HG03139 (cell line): ENCODE data around the gene TTLL5.

Experiments used
- ATAC-seq: cut with Tn5 transposase; IDR thresholded peaks from one replicate; pipeline ENCODE4 v1.9.1; 2021; ENCODE audit not compliant: unreplicated experiment

TTLL5 gene

GRCh38 chr14:75734854-75735253 is 73.8 kb downstream of the TTLL5 start:
- no peak for ATAC-seq

GRCh38 chr14:75736845-75737485 is 75.9 kb downstream of the TTLL5 start:
- no peak for ATAC-seq

- no peak for ATAC-seq
Measured at GRCh38 chr14:75738192-75738591, 77.1 kb downstream of the TTLL5 start.

- no peak for ATAC-seq
Measured at GRCh38 chr14:75742867-75743266, 81.8 kb downstream of the TTLL5 start.

- no peak for ATAC-seq
Measured at GRCh38 chr14:75747899-75748298, 86.9 kb downstream of the TTLL5 start.

DNA sequence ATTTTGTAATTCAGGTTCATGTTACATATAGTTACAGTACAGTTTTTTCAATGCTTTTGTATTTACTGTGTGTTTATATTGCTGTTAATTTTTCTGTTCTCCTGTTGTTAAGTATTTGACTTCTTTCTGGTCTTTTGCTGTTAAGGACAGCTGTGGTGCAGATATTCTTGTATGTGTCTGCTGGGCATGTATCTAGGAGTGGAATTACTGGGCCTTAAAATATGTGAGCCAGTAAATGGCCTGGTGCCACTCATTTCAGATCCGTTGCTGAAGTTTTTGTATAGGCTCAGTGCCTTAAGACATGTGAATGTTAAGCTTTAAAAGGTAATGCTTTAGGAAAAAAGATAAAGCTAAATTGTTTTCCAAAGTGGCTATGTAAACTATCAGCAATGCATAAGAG is 87.3 kb downstream of the TTLL5 start:
- no peak for ATAC-seq

- no peak for ATAC-seq
Measured at GRCh38 chr14:75751296-75751695, 90.2 kb downstream of the TTLL5 start.

DNA sequence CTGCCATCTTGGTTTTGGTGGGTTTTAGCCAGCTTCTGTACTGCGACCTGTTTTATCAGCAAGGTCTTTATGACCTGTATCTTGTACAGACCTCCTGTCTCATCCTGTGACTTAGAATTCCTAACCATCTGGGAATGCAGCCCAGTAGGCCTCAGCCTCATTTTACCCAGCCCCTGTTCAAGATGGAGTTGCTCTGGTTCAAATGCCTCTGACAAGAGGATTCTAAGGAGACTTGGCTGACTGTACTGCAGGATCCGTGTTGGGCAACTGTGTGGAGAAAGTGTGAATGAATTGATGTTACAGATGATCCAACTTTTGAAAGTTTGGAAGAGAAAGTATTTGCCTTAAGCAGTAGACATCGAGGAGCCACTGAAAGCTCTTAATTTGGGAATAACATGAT is 91.0 kb downstream of the TTLL5 start:
- ATAC-seq, result no peak

- ATAC-seq, result no peak
Measured at GRCh38 chr14:75752907-75753594, 92.0 kb downstream of the TTLL5 start.

DNA sequence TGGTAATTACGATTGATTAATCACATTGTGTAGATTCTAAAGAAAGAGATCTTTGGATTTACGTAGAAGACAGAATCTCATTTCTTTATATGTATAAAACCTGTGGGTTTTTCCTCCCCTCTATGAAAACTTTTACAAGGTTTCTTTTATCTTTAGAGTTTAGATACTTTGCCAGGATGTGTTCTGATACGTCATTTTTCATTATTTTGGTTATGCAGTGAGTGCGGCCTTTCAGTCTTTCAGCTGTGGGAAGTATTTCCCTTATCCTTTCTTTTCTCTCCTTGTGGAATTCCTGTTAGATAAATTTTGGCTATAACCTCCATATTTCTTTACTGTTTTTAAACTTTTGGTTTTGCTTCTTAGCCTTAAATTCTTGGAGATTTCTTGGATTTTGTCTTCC is 92.7 kb downstream of the TTLL5 start:
- no peak for ATAC-seq

DNA sequence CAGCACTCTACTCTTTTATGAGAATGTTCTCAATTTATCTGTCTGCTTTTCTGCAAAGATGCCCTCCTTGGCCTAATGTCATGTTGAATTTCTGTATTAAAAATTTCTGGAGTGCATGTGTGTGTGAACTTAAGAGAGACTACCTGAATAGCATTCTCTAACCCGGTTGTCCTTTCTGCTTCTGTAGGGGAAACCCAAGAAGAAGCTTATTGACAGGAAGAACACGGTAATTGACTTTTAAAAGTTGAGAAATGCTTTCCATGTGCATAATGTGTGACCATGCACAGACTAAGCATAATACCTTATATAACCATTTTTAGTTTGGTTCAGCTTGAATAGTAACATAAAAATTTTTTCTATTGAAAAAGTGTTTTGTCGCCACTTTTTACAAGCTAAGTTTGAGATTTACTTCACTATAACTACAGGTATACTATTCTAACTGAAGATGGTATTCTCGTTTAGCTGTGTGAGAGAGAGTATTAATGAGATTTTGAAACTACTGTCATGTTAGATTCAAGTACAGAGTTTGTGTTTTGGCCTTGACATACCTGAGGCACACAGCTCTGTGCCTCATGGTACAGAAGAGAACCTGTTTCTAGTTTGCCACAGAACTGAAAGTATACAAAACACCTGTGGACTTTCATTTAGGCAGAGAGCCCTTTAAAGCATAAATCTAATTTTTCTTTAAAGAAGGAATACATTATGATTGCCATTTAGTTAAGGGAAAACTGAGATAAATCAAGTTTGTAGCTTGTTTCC is 96.8 kb downstream of the TTLL5 start:
- no peak for ATAC-seq

DNA sequence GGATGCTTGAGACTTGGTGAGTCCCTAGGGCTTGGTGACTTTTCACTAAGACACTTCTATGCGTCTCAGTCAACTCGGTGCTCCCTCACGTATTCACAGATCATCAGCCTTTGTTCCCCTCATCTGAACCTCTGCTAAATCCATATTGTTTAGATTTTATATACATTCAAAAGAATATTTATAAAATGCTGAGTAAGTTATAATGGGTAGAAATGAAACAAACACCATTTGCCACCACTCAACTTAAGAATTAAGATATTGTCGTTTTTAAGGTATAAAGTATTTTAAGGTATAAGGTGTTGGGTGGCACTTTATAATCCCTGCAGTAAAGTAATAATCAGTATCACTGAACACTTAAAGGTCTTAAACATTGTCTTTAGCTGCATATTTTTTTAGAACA is 103.0 kb downstream of the TTLL5 start:
- no peak for ATAC-seq

DNA sequence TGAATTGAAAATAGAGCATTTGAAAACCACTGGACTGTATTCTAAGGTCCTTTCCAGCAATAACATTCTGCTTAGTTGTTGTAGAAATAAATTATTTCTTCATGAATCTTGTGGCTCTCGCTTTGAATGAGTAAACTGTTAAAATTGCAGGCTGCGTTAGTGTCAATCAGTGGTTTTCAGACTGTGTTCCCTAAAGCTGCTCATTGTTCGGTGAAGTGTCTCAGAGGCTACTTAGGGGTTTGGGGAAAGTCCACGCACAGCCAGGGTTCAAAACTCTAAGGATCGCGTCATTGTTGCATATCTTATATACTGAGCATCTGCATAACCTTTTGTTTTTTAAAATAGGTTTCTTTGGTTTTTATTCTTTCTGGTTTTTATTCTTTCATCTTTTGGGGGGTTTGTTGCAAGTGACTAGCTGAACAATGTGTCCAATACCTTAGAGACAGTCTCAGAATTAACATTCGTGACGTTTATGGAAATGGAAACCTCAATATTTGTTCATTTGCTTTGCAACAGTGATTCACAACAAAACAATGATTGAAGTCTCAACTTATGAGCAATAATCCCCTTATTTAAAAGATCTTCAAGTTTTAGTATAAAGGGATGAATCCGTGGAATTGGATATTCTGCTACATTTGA is 108.1 kb downstream of the TTLL5 start:
- no peak for ATAC-seq

- no peak for ATAC-seq
Measured at GRCh38 chr14:75770635-75771034, 109.6 kb downstream of the TTLL5 start.

DNA sequence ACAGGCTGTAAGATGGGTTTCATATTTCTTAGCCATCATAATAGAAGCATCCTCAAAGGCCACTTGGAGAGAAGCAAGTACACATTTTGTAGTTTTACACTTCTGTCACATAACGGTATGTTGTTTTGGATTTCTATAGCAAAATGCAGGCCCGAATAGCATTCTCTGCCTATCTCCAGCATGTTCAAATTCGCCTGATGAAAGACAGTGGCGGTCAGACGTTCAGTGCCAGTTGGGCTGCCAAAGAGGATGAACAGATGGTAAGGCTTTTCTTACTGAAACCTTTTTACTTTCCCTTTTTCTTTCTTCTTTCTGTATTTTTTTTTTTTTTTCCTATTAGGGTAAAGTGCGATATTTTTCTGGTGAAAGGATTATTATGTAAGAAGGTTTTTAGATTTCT is 110.5 kb downstream of the TTLL5 start:
- no peak for ATAC-seq

- no peak for ATAC-seq
Measured at GRCh38 chr14:75773046-75773445, 112.0 kb downstream of the TTLL5 start.

DNA sequence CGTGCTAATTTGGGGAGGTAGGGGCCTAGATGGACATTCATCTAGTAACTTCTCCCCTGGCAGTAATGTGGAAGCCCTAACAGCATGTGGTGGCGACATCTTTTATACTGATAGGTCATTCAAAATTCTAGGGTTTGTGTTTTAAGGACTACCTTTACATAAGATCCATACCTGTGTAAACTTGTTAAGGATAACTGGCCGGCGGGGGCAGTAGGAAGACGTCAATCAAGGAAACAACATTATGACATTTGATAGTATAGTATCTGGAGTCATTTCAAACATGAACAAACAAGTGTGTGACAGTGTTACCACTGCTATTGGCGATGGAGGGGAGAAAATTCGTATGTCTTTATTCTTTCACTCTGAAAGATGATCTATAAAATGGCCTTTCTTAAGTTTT is 120.0 kb downstream of the TTLL5 start:
- ATAC-seq, result no peak

GRCh38 chr14:75783184-75783583 is 122.1 kb downstream of the TTLL5 start:
- no peak for ATAC-seq

DNA sequence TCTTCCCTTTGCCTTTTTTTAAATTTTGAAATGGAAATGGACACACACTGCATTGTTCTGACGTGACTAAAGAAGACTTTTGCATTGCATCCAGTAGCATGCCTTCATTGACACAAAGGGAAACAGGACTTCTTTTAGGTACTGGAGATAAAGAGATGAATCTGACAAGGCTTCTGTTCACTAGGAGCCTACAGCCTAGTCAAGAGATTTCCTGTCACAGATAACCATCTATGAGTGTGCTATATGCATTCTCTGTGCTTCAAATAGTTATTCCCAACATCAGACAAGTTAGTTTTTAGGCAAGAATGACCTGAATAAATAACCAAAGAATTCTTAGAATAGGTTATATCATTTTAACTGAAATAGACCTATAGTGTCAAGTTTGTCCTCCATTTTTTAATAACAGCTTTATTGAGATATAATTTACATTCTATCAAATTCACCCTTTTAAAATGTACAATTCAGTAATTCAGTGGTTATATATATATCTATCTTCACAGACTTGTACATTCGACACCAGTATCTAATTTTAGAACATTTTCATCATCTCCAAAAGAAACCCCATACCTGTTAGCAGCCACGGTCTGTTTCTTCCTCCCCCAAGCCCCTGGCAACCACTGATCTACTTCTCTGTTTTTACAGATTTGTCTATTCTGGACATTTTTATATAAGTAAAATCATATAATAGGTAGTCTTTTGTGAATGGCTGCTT is 122.7 kb downstream of the TTLL5 start:
- no peak for ATAC-seq

DNA sequence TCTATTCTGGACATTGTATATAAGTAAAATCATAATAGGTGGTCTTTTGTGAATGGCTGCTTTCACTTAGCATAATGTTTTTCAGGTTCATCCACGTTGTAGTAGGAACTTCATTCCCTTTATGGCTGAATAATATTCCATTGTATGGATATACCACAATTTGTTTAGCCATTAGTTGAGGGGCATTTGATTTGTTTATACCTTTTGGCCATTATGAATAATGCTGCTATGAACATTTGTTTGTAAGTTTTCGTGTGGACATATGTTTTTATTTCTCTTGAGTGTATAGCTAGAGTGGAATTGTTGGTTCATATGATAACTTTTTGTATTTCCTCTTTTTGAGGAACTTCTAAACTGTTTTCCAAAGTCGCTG is 123.3 kb downstream of the TTLL5 start:
- no peak for ATAC-seq

DNA sequence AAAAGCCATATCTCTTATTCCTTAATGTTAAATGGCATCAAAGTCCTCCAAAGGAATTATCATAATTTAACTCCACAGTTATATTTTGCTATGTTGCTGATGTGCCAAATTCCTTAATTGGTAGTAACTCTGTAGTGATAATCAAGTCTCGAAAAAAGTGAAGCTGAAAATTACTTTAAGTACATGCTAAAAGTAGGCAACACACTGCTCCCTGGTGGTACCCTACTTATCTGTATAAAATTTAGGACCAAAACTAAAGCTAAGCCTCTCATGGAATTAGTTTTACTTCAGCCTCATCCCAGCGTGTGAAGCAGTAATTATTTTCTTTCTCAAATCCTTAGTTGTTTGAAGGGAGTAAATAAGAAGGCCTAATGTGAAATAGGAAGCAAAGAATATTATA is 132.8 kb downstream of the TTLL5 start:
- ATAC-seq, result no peak
